Renal cortical epithelial cell (primary cell): ENCODE measurements around the gene GALNT10. TPM values are rescaled to one million over a fixed set of nuclear protein-coding genes. Genes with fewer than 3 reads are reported as not detected.
"Not testable (repeated sequence)": the region's sequence is repeated elsewhere in the genome, so short reads cannot be mapped to it uniquely, and the experiment has no call there.

Source experiments
- DNase-seq: peaks from one replicate; pipeline ENCODE4 v3.0.0-alpha.2; 2011; ENCODE audit warnings: low read depth
- total RNA-seq: library from RNA; depleted of rRNA; stranded (reverse); fragments of >200 nt; gene quantifications from 2 replicates; pipeline ENCODE4 v1.2.3, GENCODE V29; 2014

The GALNT10 gene
- total RNA-seq, 1 donor from 2014 or later = 78.5 TPM

GRCh38 chr5:154351566-154351965, 161.0 kb downstream of the GALNT10 start:
- peak; percentile 55 for DNase-seq

DNA sequence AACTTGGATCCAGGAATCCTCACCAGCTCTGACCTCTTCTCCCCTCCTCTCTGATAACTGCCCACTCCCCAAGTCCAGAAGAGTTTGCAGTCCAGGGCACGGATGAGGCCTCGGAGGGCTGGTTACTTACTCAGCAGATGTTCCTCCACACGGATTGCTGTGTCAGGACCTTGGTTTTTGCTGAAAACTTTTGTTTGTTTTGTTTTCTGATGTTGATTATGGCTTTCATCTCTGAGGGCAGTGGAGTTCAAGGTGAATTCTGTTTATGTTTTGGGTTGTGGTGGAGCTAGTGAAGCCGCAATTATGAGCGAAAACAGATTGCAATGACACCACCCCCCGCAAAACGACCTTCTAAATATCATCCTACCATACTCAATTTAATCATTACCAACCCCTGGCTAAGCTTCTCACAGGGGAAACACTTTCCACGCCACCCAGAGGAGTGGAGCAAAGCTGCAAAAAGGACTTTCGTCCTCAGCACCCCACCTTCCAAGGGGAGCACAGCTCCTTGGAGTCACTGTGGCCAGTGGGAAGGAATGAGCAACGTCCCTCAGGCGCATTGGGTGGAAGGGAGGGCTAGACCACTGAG, 162.5 kb downstream of the GALNT10 start:
- DNase-seq = no peak

- no peak for DNase-seq
Observed at GRCh38 chr5:154355129-154355611, 164.6 kb downstream of the GALNT10 start.

DNA sequence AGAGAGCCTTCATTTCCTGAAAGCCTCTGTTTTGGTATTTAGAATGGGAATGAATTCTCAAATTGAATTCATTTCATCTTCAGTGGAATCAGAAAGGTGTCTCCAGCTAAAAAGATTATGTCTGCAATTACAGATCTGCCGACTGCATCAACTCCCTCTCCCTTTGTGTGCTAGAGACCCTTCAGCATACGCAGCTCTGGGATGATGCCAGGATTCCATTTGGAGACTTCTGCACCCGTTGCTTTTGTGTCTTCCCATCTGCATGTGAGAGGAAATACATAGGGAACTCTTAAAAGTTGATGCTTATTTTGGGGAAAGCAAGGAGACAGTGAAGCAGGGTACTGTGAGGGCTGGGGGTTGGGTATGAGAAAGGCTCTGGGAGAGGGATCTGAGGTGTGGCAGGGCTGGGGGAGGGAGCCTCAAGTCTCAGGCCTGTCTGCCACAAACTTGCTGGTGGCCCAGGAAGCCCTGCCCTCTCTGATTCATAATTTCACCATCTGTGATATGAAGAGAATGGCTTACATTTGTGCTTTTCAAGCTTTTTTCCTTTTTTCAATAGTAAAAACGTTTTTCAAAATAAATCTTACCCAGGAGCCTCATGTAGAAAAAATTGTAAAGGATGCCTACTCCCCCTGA, 165.6 kb downstream of the GALNT10 start:
- DNase-seq = no peak

GRCh38 chr5:154356958-154357357, 166.4 kb downstream of the GALNT10 start:
- no peak for DNase-seq

GRCh38 chr5:154358516-154359220, 168.1 kb downstream of the GALNT10 start:
- peak; percentile 64 for DNase-seq

- DNase-seq = no peak
Observed at GRCh38 chr5:154359221-154359573, 168.7 kb downstream of the GALNT10 start.

- DNase-seq = not testable (repeated sequence)
Observed at GRCh38 chr5:154360241-154360640, 169.7 kb downstream of the GALNT10 start.

GRCh38 chr5:154363411-154363810, 172.9 kb downstream of the GALNT10 start:
- DNase-seq = no peak

DNA sequence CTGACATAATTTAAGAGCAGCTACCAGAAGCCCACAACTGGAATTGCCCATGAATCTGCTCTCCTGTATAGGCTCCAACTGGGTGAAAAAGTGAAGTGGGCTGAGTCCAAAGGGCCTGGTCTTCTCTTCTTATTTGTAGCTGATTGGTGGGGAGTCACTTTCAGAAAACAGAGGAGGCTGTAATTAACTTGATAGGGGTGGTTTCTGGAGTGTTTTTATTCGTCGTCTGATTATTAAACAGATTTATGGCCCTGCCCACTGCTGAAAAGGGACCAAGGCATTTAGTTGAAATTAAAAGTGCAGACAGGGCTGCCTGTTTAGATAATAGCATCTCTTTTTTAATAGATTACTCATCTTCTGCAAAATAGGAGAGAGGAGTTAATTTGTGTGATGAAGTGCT, 174.2 kb downstream of the GALNT10 start:
- no peak for DNase-seq

- no peak for DNase-seq
Observed at GRCh38 chr5:154365823-154366222, 175.3 kb downstream of the GALNT10 start.

DNA sequence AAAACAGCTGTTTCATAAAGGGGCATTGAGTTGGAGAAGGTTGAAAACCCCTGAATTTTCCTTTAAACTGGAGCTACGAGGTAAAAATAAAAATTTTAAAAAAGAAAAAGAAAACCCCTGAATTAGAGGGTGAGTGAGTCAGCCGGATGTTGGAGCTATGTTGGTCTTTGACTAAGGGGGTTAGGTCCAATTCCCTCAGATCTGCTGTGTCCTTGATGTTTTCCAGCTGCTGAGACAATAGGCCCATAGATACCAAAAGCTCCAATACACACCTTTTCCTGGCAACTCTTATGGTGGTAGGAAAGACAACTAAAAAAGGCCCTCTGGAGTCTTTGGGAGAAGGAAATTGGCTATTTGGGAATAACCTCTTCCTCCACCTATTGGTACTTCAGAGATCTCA, 175.8 kb downstream of the GALNT10 start:
- no peak for DNase-seq

GRCh38 chr5:154367101-154367500, 176.6 kb downstream of the GALNT10 start:
- DNase-seq = peak; percentile 50

DNA sequence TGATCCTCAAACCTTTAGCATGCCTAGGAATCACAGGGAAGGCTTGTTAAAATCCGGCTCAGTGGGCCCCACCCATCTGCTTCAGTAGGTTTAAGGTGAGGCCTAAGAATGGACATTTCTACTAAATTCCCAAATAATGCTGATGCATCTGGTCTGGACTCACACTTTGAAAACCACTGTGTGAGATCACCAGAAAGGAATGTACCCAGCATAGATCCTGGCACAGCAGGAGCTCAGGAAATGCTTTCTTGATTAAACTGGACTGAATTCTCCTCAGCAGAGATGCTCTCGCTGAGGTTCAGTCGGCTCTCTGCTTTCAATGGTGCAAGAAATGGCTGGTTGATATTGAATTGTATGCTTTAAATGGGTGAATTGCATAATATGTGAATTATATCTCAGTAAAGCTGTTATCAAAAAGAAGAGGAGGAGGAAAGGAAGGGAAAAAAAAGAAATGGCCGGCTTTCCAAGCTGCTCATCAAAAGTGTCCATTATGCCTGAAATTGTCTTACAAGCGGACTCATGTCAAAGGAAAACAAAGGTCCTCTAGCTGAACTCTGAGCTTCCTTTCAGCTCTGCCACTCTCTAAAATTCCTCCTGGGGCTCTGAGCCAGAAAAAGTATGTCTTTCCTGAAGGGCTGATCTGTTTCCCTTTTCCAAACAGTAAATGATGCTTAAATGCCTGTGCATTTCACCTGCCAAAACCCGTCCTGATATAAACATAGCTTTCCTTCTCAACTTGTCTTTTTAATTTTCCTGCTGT, 177.7 kb downstream of the GALNT10 start:
- peak; percentile 95 for DNase-seq

GRCh38 chr5:154369682-154370081, 179.1 kb downstream of the GALNT10 start:
- DNase-seq = no peak

DNA sequence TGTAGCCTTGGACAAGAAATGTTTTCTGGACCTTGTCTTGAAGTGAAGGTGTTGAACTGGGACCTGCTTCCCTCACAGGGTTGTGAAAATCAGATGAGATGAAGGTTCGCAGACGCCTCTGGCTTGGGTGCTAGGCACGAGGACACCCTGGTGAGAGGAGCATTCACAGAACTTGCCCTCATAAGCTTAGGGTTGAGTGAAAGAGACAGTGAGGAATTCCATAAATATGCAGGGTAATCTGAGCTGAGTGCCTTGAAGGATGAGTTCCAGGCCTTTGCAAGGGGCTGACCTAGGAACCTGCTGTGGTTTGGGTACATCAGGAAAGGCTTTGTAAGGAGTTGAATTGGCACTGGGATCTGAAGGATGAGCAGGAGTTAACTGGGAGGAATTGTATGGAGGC, 179.6 kb downstream of the GALNT10 start:
- no peak for DNase-seq

GRCh38 chr5:154370813-154371212, 180.3 kb downstream of the GALNT10 start:
- no peak for DNase-seq

DNA sequence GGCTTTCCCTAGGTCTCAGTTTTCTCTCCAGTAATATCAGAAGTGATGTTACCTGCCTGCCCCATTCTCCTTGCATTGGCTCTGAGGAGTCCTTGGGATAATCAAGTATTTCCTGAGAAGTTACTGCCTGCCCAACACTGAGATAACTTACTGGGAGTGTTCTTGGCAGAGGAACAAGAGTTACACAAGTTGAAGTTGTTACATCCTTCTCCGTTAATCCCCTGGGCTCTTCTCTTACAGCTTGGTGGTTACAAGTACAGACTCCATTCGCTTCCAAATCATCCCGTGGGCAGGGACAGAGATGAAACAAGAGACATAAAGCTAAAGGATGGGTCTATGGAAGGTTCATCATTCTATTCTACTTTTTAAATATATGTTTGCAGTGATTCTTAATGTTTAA, 181.2 kb downstream of the GALNT10 start:
- peak; percentile 46 for DNase-seq

DNA sequence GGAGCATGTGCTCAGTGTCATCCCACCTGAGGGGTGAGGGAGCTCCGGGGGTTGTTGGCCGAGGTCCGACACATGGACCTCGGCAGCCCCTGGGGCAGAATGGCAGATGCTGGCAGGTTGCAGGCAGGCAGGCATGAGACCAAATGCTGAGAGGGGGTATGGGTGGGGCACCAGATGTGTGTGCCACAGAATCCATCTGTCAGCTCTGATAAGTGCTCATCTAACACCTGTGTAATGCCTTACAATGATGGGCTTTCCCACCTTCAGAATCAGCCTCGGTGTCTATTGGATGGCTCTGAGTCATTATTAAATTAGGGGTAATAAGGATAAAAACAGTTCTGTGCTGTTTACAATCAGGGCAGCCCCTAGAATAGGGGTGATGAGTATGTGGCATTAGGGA, 182.1 kb downstream of the GALNT10 start:
- no peak for DNase-seq

DNA sequence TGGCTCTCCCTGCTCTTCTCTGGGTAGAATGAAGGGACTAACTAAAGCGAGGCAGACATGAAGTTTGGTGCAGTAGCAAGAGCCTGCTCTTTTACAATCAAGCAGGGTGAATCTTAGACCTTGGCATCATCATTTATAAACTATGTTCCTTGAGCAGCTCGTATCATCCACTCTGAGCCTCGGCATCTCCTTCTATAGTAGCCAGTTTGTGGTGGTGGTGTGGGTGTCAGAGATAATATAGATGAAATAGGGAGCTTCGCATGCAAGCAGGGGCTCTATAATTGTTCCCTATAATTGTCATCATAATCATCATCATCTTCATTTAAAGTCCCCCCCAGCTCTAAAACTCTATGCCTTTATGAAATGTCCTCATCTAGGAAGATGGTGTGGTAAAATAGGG, 182.8 kb downstream of the GALNT10 start:
- DNase-seq = no peak

- DNase-seq = no peak
Observed at GRCh38 chr5:154373729-154374179, 183.2 kb downstream of the GALNT10 start.

GRCh38 chr5:154374264-154374663, 183.7 kb downstream of the GALNT10 start:
- DNase-seq = no peak
